ENCODE data around the gene OR5AN1.
A peak's percentile ranks its signal among the peaks of the same experiment; 100 is the strongest.
"Not testable (repeated sequence)": the region's sequence is repeated elsewhere in the genome, so short reads cannot be mapped to it uniquely, and the experiment has no call there.

OR5AN1 gene, protein sequence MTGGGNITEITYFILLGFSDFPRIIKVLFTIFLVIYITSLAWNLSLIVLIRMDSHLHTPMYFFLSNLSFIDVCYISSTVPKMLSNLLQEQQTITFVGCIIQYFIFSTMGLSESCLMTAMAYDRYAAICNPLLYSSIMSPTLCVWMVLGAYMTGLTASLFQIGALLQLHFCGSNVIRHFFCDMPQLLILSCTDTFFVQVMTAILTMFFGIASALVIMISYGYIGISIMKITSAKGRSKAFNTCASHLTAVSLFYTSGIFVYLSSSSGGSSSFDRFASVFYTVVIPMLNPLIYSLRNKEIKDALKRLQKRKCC

DNA sequence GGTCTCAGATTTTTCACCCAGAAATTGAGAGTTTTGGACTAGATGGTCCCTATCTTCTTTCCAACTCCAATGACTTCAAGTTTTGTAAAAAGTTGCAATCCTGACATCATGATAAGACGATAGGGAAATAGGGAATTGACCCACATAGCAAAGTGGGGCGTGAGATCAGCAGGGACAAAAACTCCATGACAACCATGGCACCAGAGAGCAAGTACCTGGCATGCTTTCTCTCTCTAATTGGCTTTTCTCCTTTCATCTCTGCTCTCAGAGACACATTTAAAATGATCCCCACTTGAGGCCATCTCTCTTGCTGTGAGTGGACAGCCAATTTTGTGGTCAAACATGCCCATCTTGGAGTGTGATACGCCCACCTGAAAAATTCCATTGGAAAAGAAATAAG, at the start of gene OR5AN1:
TSS of gene OR5AN1 (plus strand) at position 301 of the 400 bp plus-strand sequence. CDS start 5,564 bp downstream, outside the sequence.
- no peak within 1 kb of the TSS for H3K27ac Mint-ChIP-seq
- no peaks in the 10 kb centered on the region for H3K4me1 Mint-ChIP-seq
- peaks cover 2% of the 10 kb centered on the region for H3K36me3 Mint-ChIP-seq
- DNase-seq (ENCODE audit: low spot score in 2 of 2) (no peak), ATAC-seq (ENCODE audit: low read depth) (no peak)
- H3K27me3 Mint-ChIP-seq = peaks cover 4% of the 10 kb centered on the region
- peaks cover 5% of the 10 kb centered on the region for H3K9me3 Mint-ChIP-seq
- H3K4me3 Mint-ChIP-seq = no peak within 1 kb of the TSS

DNA sequence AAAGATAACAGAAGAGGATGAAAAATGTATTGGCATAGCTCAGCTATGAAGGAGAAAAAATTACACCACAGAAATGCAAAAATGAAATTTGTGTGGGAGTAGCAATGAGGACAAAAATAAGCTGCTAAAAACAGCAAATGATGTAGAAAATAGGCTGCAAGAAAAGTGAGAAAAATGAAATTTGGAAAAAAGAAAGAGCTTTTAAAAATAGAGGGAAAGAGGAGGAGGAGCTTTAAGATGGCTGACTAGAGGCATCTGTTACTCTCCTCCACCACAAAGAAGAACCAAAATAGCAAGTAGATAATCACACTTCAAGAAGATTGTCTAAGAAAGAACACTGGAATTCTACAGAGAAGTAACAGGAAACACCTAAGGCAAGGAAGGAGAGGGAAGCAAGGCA, 23.7 kb upstream of the OR5AN1 start:
- H3K36me3 Mint-ChIP-seq = peaks cover 1% of the 10 kb centered on the region
- H3K27ac Mint-ChIP-seq = no peak overlapping the region
- H3K9me3 Mint-ChIP-seq = peaks cover 4% of the 10 kb centered on the region
- ATAC-seq (ENCODE audit: low read depth) (no peak), DNase-seq (ENCODE audit: low spot score in 2 of 2) (no peak)
- H3K4me3 Mint-ChIP-seq = no peak overlapping the region
- peaks cover 9% of the 10 kb centered on the region for H3K27me3 Mint-ChIP-seq
- peaks cover 3% of the 10 kb centered on the region for H3K4me1 Mint-ChIP-seq

DNA sequence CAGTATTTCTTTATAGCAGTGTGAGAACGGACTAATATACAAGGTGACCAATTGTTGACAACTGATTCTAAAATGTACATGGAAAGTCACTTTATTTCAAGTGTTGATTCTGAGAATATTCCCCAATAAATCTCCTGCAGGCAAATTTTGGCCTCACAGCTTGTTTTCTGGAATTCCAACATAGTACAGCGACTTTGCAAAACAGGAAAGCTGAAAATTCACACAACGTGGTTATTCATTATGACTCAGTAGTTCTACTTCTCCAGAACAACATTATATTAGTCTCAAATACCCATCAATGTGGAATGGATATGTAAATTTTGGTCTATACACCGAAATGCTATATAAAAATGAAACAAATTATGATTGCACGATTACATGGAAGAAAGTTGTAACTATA, 22.5 kb upstream of the OR5AN1 start:
- DNase-seq (ENCODE audit: low spot score in 2 of 2) = no peak
- peaks cover 1% of the 10 kb centered on the region for H3K36me3 Mint-ChIP-seq
- H3K4me3 Mint-ChIP-seq = no peak overlapping the region
- peaks cover 3% of the 10 kb centered on the region for H3K4me1 Mint-ChIP-seq
- H3K27ac Mint-ChIP-seq = no peak overlapping the region
- H3K9me3 Mint-ChIP-seq = peaks cover 6% of the 10 kb centered on the region
- H3K27me3 Mint-ChIP-seq = peaks cover 9% of the 10 kb centered on the region
- ATAC-seq (ENCODE audit: low read depth) = no peak

DNA sequence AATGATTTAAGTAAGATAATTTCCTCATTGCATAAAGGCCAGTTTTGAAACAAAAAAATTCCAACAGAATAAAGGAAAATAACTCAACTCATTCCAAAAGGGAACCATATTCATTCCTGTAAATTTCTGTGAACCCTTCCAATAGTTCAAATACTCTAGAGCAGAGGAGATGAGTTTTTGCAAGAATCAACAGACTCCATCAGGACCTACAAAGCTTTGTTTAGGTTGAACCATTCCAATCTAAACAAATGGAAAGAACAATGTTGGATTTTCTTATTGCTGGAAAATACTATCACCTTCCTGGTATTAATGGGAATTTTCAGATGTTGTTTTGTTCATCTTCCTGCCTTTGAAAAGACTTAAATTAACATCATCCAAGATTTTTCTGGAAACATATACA, 21.8 kb upstream of the OR5AN1 start:
- Mint-ChIP-seq H3K36me3 (peaks cover 3% of the 10 kb centered on the region), H3K4me3 (no peak overlapping the region), H3K4me1 (peaks cover 3% of the 10 kb centered on the region), H3K27me3 (peaks cover 7% of the 10 kb centered on the region), H3K27ac (no peak overlapping the region), H3K9me3 (peaks cover 9% of the 10 kb centered on the region)
- no peak for ATAC-seq (ENCODE audit: low read depth)
- no peak for DNase-seq (ENCODE audit: low spot score in 2 of 2)

DNA sequence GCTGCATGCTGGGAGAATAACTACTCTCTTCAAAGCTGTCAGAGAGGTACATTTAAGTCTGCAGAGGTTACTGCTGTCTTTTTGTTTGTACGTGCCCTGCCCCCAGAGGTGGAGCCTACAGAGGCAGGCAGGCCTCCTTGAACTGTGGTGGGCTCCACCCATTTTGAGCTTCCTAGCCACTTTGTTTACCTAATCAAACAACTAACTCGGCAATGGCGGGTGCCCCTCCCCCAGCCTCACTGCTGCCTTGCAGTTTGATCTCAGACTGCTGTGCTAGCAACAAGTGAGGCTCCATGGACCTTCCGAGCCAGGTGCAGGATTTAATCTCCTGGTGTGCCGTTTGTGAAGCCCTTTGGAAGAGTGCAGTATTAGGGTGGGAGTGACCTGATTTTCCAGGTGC, 9.0 kb upstream of the OR5AN1 start:
- not testable (repeated sequence) for H3K27me3 Mint-ChIP-seq; ATAC-seq (ENCODE audit: low read depth); H3K27ac Mint-ChIP-seq; H3K4me1 Mint-ChIP-seq; DNase-seq (ENCODE audit: low spot score in 2 of 2); H3K4me3 Mint-ChIP-seq; H3K36me3 Mint-ChIP-seq; H3K9me3 Mint-ChIP-seq

DNA sequence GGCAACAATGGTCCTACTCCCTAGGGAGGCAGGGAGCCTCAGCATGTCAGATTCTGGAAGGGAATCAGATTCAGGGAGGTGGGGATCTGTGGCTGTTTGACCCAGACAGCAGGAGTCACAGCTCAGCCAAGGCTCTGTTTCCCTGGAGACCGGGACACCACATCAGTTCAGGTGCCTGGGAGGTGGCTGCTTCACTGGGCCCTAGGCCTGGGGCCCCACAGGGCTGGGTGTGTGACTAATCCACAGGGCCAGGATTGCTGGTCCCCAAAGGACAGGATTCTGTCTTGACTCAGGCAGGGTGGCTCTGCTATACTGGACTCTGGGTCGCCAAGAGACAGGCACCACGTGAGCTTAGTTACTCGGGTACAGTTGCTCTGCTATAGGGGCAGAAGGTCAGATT, 3.5 kb upstream of the OR5AN1 start:
- DNase-seq (ENCODE audit: low spot score in 2 of 2) (no peak), ATAC-seq (ENCODE audit: low read depth) (no peak)
- H3K27me3 Mint-ChIP-seq = peaks cover 7% of the 10 kb centered on the region
- H3K9me3 Mint-ChIP-seq = peaks cover 5% of the 10 kb centered on the region
- H3K27ac Mint-ChIP-seq = no peak overlapping the region
- peaks cover 3% of the 10 kb centered on the region for H3K4me1 Mint-ChIP-seq
- no peak overlapping the region for H3K4me3 Mint-ChIP-seq
- H3K36me3 Mint-ChIP-seq = peaks cover 2% of the 10 kb centered on the region

DNA sequence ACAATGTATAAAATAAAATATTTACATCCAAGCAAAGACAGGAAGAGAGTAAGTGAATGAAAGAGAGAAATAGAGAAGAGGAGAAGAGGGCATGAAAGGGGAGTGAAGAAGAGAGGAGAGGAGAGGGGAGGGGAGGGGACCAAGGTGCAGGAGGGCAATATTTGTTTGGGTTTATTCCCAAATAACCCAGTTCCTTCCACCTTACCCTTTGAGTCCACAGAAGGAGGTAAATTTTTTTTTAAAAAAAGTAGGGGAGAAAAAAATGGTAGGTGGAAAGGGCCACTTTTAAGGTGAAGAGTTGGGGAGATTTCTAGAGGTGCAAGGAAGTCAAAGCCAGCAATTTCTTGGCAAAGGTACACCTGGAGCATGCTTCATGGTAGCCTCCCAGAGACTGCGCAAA, 2.1 kb upstream of the OR5AN1 start:
- Mint-ChIP-seq H3K4me3 (no peak overlapping the region), H3K4me1 (no peaks in the 10 kb centered on the region), H3K27ac (no peak overlapping the region), H3K9me3 (peaks cover 2% of the 10 kb centered on the region), H3K36me3 (peaks cover 2% of the 10 kb centered on the region), H3K27me3 (peaks cover 4% of the 10 kb centered on the region)
- DNase-seq (ENCODE audit: low spot score in 2 of 2) (no peak), ATAC-seq (ENCODE audit: low read depth) (no peak)

DNA sequence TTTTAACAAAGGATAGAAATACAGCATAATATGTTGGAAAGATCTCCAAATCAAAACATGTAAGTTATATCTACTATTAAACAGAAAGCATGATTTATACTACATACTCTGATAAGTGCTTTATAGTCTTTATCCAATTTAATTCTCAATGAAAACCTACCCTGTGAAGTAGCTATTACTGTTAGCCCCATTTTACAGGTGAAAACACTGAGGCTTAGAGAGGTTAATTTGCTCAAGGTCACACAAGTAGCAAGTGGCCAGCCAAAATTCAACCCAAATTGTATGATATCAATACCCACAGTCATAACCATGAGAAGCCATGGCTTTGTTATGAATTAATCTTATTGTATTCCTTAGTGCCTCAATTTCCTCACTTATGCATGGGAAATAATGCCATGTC, 675 bp upstream of the OR5AN1 start:
- Mint-ChIP-seq H3K27me3 (peaks cover 4% of the 10 kb centered on the region), H3K9me3 (peaks cover 5% of the 10 kb centered on the region)
- ATAC-seq (ENCODE audit: low read depth) = no peak

DNA sequence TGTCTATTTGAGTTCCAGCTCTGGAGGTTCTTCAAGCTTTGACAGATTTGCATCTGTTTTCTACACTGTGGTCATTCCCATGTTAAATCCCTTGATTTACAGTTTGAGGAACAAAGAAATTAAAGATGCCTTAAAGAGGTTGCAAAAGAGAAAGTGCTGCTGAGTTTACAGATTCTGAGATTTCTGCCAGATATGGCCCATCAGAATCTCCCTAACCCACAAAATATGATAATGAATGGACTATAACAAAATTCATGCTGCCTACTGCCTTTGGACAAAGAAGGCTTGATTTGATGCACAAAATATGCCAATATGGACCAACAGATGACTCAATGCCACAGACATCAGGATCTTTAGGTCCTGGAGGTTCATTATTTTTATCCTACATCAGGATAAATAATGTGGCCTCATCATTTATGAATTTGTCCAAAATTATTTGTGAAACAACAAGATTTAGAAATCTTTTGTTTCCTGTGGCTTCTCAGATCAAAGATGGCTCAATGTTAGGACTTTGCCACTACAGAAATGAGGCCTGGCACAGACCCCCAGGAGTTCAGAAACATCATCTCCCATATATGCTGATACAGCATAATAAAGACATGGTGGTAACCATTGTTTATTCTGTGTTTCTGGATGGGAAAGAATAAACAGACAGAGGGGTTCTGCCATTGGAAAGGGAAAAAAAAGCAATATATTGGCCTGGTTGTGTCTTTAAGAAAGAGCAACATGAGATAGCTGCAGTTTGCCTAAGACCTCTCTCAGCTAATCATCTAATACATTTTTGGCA, 6.7 kb downstream of the OR5AN1 start:
- H3K4me1 Mint-ChIP-seq = peaks cover 20% of the 10 kb centered on the region
- ATAC-seq (ENCODE audit: low read depth) = no peak
- H3K27me3 Mint-ChIP-seq = no peaks in the 10 kb centered on the region

More for the DNA sequence above, 675 bp upstream of the OR5AN1 start:
- no peak overlapping the region for H3K27ac Mint-ChIP-seq
- H3K4me3 Mint-ChIP-seq = no peak overlapping the region
- no peak for DNase-seq (ENCODE audit: low spot score in 2 of 2)
- no peaks in the 10 kb centered on the region for H3K4me1 Mint-ChIP-seq
- peaks cover 2% of the 10 kb centered on the region for H3K36me3 Mint-ChIP-seq

DNA sequence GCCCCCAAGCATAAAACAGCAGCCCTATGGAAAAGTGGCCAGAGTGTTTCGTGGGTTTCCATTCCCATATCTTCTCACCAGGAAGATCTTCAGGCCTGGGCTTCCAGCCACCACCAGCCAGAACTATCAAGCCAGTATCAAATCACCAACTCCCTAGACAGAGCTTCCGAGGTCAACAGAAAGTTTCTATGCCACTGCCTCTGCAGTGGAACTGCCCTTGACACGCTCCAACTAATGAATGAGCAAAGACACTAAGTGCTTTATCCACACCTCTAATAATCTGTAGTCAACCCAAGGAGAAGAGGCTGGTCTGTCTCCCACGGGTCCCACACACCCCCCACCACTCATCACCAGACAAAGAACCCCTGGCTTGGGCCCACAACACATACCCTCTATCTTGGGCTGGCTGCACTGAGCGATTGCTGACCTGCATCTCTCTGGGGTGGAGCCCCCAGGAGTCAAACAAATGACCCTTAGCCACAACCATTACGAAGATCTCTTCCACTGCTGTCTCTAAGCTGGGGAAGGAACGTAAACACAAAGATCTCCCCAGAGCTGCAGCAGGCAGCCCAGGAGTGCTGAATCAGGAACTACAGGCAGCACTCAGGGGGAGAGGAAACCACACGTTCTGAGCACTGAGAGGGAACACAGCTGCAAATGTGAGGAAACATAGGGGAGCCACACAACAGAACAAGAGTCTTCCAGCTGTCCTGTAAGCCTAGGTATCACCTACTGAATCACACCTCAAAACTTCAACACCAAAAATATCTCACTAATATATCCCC, 9.7 kb downstream of the OR5AN1 start:
- DNase-seq (ENCODE audit: low spot score in 2 of 2) = peak in 1 of 2 donors; percentile 24
- peak overlapping the region; percentile 48 for H3K4me3 Mint-ChIP-seq
- peak; percentile 94 for ATAC-seq (ENCODE audit: low read depth)
- no peaks in the 10 kb centered on the region for H3K27me3 Mint-ChIP-seq
- H3K27ac Mint-ChIP-seq = no peak overlapping the region
- peaks cover 26% of the 10 kb centered on the region for H3K4me1 Mint-ChIP-seq
- peaks cover 2% of the 10 kb centered on the region for H3K36me3 Mint-ChIP-seq
- peaks cover 6% of the 10 kb centered on the region for H3K9me3 Mint-ChIP-seq

More for the DNA sequence above, 6.7 kb downstream of the OR5AN1 start:
- DNase-seq (ENCODE audit: low spot score in 2 of 2) = no peak
- no peaks in the 10 kb centered on the region for H3K36me3 Mint-ChIP-seq
- H3K4me3 Mint-ChIP-seq = no peak overlapping the region
- peaks cover 6% of the 10 kb centered on the region for H3K9me3 Mint-ChIP-seq
- no peak overlapping the region for H3K27ac Mint-ChIP-seq

DNA sequence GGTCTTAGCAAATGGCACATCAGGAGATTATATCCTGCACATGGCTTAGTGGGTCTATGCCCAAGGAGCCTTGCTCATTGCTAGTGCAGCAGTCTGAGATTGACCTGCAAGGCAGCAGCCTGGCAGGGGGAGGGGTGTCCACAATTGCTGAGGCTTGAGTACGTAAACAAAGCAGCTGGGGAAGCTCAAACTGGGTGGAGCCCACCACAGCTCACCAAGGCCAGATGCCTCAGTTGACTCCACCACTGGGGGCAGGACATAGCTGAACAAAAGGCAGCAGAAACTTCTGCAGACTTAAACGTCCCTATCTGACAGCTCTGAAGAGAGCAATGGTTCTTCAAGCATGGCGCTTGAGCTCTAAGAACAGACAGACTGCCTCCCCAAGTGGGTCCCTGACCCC, 13.6 kb downstream of the OR5AN1 start:
- H3K4me3 Mint-ChIP-seq; H3K9me3 Mint-ChIP-seq; ATAC-seq (ENCODE audit: low read depth); H3K36me3 Mint-ChIP-seq; H3K27me3 Mint-ChIP-seq; H3K27ac Mint-ChIP-seq; DNase-seq (ENCODE audit: low spot score in 2 of 2): not testable (repeated sequence)
- peaks cover 24% of the 10 kb centered on the region for H3K4me1 Mint-ChIP-seq

DNA sequence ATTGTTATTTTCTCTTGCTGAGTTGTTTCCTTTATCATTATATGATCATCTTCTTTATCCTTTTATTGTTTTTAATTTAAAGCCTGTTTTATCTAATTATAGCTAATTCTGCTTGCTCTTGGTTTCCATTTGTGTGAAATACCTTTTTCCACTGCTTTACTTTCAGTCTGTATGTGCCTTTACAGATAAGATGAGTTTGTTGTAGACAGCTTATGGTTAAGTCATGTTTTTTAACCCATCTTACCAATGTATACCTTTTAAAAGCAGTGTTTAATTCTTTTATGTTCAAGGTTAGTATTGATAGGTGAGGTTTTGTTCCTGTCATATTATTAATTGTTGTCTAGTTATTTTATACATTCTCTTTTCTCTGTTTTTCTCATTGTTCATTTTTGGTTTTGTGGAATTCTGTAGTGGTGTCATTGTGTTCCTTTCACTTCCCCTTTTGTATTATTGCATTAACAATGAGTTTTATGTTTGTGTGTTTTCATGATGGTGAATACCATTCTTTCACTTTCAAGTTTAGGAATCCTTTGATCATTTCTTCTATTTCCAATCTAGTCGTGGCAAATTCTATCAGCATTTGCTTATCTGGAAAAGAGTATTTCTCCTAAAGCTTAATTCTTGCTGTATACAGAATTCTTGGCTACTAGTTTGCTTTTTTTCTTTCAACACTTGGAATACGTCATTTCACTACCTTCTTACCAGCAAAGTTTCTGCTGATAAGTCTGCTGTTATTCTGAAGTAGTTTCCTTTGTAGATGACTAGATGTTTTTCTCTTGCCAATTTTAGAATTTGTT, 21.8 kb downstream of the OR5AN1 start:
- no peaks in the 10 kb centered on the region for H3K27me3 Mint-ChIP-seq
- no peaks in the 10 kb centered on the region for H3K9me3 Mint-ChIP-seq
- H3K36me3 Mint-ChIP-seq = no peaks in the 10 kb centered on the region
- H3K4me3 Mint-ChIP-seq = peak overlapping the region; percentile 21
- H3K4me1 Mint-ChIP-seq = peaks cover 10% of the 10 kb centered on the region
- peak overlapping the region; percentile 16 for H3K27ac Mint-ChIP-seq
- ATAC-seq (ENCODE audit: low read depth) = peak; percentile 93
- no peak for DNase-seq (ENCODE audit: low spot score in 2 of 2)

DNA sequence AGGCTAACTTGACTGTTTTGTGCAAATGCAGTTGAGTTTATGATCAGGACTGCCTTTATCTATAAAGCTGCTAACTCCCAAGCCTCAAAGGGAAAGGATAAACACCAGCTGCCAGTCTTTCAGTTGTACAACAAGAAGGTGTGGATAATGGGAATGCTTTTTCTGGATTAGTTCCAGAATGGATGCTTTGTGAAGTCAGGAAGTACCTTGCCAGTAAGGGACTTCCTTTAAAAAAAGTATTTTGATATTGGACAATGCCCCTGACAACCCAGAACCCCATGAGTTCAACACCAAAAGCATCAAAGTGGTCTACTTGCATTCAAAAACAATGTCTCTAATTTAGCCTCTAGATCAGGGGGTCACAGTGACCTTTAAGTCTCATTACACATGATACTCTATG, 35.5 kb downstream of the OR5AN1 start:
- H3K27me3 Mint-ChIP-seq = no peaks in the 10 kb centered on the region
- no peak overlapping the region for H3K27ac Mint-ChIP-seq
- no peak overlapping the region for H3K4me3 Mint-ChIP-seq
- ATAC-seq (ENCODE audit: low read depth) = no peak
- H3K36me3 Mint-ChIP-seq = no peaks in the 10 kb centered on the region
- no peak for DNase-seq (ENCODE audit: low spot score in 2 of 2)
- no peaks in the 10 kb centered on the region for H3K9me3 Mint-ChIP-seq
- peaks cover 2% of the 10 kb centered on the region for H3K4me1 Mint-ChIP-seq

Data from memory B cell (primary cell).